ENCODE measurements around the gene NKTR. TPM values are rescaled to one million over a fixed set of nuclear protein-coding genes. Genes with fewer than 3 reads are reported as not detected.

Gene NKTR
- polyA plus RNA-seq, 1 donor from 2014 or later: 242 TPM

DNA sequence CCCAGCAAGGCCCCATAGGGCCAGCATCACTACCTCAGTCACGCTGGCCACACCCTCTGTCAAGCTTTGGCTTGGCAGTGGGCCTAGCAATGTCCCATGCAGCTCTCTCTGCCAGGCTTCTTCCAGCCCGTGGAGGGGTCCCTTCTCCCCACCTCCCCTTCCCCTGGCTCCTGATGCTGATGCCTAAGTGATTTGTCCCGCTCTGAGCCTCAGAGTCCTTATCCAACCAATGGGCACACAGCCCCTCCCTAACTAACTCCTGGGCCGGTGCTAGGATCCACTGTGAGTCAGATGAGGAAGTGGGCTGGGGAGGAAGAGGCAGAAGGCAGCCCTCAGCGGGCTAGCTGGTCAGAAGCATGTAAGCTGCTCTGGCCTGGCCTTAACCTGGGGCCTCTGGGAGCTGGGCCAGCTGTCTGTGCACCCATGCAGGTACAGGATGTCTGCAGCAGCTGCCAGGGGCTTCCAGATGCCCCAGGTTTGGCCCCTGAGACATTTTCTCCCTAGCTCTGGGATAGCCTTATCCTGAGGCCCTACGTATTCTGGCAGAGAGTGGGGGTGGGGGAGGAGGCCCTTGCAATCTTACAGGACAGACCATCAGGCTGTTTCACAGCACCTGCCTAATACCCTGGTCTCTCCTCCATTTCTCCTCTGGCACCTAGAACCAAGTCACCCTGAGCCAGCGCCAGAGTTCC is 52.3 kb downstream of the NKTR start:
- H3K27ac ChIP-seq (ENCODE audit: low read length): no peak overlapping the region
- no peaks in the 10 kb centered on the region for H3K9me3 ChIP-seq (ENCODE audit: low read length)
- H3F3A ChIP-seq (ENCODE audit: insufficient read depth, low read length, poor library complexity, severe bottlenecking): no peaks in the 10 kb centered on the region
- H2AFZ ChIP-seq (ENCODE audit: low read depth, low read length): no peak overlapping the region
- H3K9me2 ChIP-seq (ENCODE audit: insufficient read depth, low read length): no peaks in the 10 kb centered on the region
- H3K4me3 ChIP-seq (ENCODE audit: low read length): no peak overlapping the region
- no peaks in the 10 kb centered on the region for H3K79me2 ChIP-seq (replicated peaks; ENCODE audit: insufficient read depth, low read length)
- no peak overlapping the region for H3K4me2 ChIP-seq (ENCODE audit: low read length)
- no peak overlapping the region for H3K9ac ChIP-seq (ENCODE audit: low read length)
- H3K27me3 ChIP-seq (ENCODE audit: insufficient read depth, low read depth, low read length): no peaks in the 10 kb centered on the region
- TF ChIP-seq SMC3 (conservative IDR thresholded peaks at IDR 0.05; ENCODE audit: poor library complexity): no peak
- TF ChIP-seq RAD21 (conservative IDR thresholded peaks at IDR 0.05): no peak
- TF ChIP-seq, protein P1, sequence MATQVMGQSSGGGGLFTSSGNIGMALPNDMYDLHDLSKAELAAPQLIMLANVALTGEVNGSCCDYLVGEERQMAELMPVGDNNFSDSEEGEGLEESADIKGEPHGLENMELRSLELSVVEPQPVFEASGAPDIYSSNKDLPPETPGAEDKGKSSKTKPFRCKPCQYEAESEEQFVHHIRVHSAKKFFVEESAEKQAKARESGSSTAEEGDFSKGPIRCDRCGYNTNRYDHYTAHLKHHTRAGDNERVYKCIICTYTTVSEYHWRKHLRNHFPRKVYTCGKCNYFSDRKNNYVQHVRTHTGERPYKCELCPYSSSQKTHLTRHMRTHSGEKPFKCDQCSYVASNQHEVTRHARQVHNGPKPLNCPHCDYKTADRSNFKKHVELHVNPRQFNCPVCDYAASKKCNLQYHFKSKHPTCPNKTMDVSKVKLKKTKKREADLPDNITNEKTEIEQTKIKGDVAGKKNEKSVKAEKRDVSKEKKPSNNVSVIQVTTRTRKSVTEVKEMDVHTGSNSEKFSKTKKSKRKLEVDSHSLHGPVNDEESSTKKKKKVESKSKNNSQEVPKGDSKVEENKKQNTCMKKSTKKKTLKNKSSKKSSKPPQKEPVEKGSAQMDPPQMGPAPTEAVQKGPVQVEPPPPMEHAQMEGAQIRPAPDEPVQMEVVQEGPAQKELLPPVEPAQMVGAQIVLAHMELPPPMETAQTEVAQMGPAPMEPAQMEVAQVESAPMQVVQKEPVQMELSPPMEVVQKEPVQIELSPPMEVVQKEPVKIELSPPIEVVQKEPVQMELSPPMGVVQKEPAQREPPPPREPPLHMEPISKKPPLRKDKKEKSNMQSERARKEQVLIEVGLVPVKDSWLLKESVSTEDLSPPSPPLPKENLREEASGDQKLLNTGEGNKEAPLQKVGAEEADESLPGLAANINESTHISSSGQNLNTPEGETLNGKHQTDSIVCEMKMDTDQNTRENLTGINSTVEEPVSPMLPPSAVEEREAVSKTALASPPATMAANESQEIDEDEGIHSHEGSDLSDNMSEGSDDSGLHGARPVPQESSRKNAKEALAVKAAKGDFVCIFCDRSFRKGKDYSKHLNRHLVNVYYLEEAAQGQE (IDR thresholded peaks at IDR 0.05; ENCODE audit: borderline replicate concordance): no peak
- no peak for TF ChIP-seq TAF1 (IDR thresholded peaks at IDR 0.05; ENCODE audit: low read depth)
- no peak for TF ChIP-seq EZH2 (IDR thresholded peaks at IDR 0.05; ENCODE audit: borderline replicate concordance, insufficient read depth, low read length, poor library complexity, severe bottlenecking)
- no peak for TF ChIP-seq POLR2AphosphoS5 (IDR thresholded peaks at IDR 0.05)
- TF ChIP-seq, protein P2, sequence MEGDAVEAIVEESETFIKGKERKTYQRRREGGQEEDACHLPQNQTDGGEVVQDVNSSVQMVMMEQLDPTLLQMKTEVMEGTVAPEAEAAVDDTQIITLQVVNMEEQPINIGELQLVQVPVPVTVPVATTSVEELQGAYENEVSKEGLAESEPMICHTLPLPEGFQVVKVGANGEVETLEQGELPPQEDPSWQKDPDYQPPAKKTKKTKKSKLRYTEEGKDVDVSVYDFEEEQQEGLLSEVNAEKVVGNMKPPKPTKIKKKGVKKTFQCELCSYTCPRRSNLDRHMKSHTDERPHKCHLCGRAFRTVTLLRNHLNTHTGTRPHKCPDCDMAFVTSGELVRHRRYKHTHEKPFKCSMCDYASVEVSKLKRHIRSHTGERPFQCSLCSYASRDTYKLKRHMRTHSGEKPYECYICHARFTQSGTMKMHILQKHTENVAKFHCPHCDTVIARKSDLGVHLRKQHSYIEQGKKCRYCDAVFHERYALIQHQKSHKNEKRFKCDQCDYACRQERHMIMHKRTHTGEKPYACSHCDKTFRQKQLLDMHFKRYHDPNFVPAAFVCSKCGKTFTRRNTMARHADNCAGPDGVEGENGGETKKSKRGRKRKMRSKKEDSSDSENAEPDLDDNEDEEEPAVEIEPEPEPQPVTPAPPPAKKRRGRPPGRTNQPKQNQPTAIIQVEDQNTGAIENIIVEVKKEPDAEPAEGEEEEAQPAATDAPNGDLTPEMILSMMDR (IDR thresholded peaks at IDR 0.05; ENCODE audit: poor library complexity, severe bottlenecking): no peak
- TF ChIP-seq EP300 (conservative IDR thresholded peaks at IDR 0.05; ENCODE audit: poor library complexity, severe bottlenecking): no peak
- TF ChIP-seq MXI1 (conservative IDR thresholded peaks at IDR 0.05; ENCODE audit: poor library complexity, severe bottlenecking): no peak
- no peaks in the 10 kb centered on the region for H3K36me3 ChIP-seq (ENCODE audit: insufficient read depth, low read length)
- no peaks in the 10 kb centered on the region for H4K20me1 ChIP-seq (ENCODE audit: insufficient read depth)

DNA sequence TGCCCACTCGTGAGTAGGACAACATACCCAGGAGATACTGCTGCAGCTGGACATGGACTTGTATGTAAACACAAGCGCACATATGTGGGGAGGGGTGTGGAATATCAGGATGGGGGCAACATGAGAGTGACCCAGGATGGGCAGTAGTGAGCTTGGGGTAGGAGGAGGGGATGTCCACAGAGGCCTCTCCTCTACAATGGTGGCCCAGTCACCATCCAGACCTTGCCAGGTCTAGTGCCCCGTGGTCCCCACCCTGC is 52.7 kb downstream of the NKTR start:
- Histone ChIP-seq H2AFZ (ENCODE audit: low read depth, low read length) (no peak overlapping the region), H4K20me1 (ENCODE audit: insufficient read depth) (no peaks in the 10 kb centered on the region), H3K9me3 (ENCODE audit: low read length) (no peaks in the 10 kb centered on the region), H3K9ac (ENCODE audit: low read length) (no peak overlapping the region), H3F3A (ENCODE audit: insufficient read depth, low read length, poor library complexity, severe bottlenecking) (no peaks in the 10 kb centered on the region), H3K27me3 (ENCODE audit: insufficient read depth, low read depth, low read length) (no peaks in the 10 kb centered on the region), H3K36me3 (ENCODE audit: insufficient read depth, low read length) (no peaks in the 10 kb centered on the region), H3K9me2 (ENCODE audit: insufficient read depth, low read length) (no peaks in the 10 kb centered on the region), H3K79me2 (replicated peaks; ENCODE audit: insufficient read depth, low read length) (no peaks in the 10 kb centered on the region), H3K27ac (ENCODE audit: low read length) (no peak overlapping the region), H3K4me2 (ENCODE audit: low read length) (no peak overlapping the region), H3K4me3 (ENCODE audit: low read length) (peak overlapping the region; percentile 68)
- no peak for TF ChIP-seq MXI1 (conservative IDR thresholded peaks at IDR 0.05; ENCODE audit: poor library complexity, severe bottlenecking)
- TF ChIP-seq, protein P2 (IDR thresholded peaks at IDR 0.05; ENCODE audit: poor library complexity, severe bottlenecking): no peak
- TF ChIP-seq TAF1 (IDR thresholded peaks at IDR 0.05; ENCODE audit: low read depth): no peak
- no peak for TF ChIP-seq EP300 (conservative IDR thresholded peaks at IDR 0.05; ENCODE audit: poor library complexity, severe bottlenecking)
- TF ChIP-seq POLR2AphosphoS5 (IDR thresholded peaks at IDR 0.05): no peak
- TF ChIP-seq, protein P1 (IDR thresholded peaks at IDR 0.05; ENCODE audit: borderline replicate concordance): no peak
- no peak for TF ChIP-seq EZH2 (IDR thresholded peaks at IDR 0.05; ENCODE audit: borderline replicate concordance, insufficient read depth, low read length, poor library complexity, severe bottlenecking)
- TF ChIP-seq SMC3 (conservative IDR thresholded peaks at IDR 0.05; ENCODE audit: poor library complexity): no peak
- no peak for TF ChIP-seq RAD21 (conservative IDR thresholded peaks at IDR 0.05)

Data from neural cell (in vitro differentiated cells).